ENCODE measurements around the gene DRICH1.
"Not testable (repeated sequence)": the region's sequence is repeated elsewhere in the genome, so short reads cannot be mapped to it uniquely, and the experiment has no call there.

The DRICH1 gene

GRCh38 chr22:23632178-23632577 is at the start of gene DRICH1:
TSS of gene DRICH1 (minus strand) at chr22:23632321. CDS start at chr22:23632023, 298 bp downstream.
- DNase-seq: no peak

- DNase-seq: no peak
Observed at GRCh38 chr22:23681026-23681809, 49.1 kb upstream of the DRICH1 start.

GRCh38 chr22:23678133-23678532 is 46.0 kb upstream of the DRICH1 start:
- DNase-seq: no peak

GRCh38 chr22:23677701-23677995 is 45.5 kb upstream of the DRICH1 start:
- no peak for DNase-seq

- not testable (repeated sequence) for DNase-seq
Observed at GRCh38 chr22:23676841-23677700, 45.0 kb upstream of the DRICH1 start.

GRCh38 chr22:23675502-23676415 is 43.6 kb upstream of the DRICH1 start:
- DNase-seq: no peak

- DNase-seq: not testable (repeated sequence)
Observed at GRCh38 chr22:23674886-23675501, 42.9 kb upstream of the DRICH1 start.

GRCh38 chr22:23673826-23674690 is 41.9 kb upstream of the DRICH1 start:
- no peak for DNase-seq

GRCh38 chr22:23673050-23673620 is 41.0 kb upstream of the DRICH1 start:
- DNase-seq: no peak

GRCh38 chr22:23672307-23673049 is 40.4 kb upstream of the DRICH1 start:
- not testable (repeated sequence) for DNase-seq

- DNase-seq: not testable (repeated sequence)
Observed at GRCh38 chr22:23671387-23671786, 39.3 kb upstream of the DRICH1 start.

- no peak for DNase-seq
Observed at GRCh38 chr22:23670378-23671295, 38.5 kb upstream of the DRICH1 start.

GRCh38 chr22:23660381-23660780 is 28.3 kb upstream of the DRICH1 start:
- DNase-seq: not testable (repeated sequence)

- DNase-seq: no peak
Observed at GRCh38 chr22:23657727-23658126, 25.6 kb upstream of the DRICH1 start.

- DNase-seq: no peak
Observed at GRCh38 chr22:23655891-23656475, 23.9 kb upstream of the DRICH1 start.

GRCh38 chr22:23652711-23653110 is 20.6 kb upstream of the DRICH1 start:
- no peak for DNase-seq

- DNase-seq: no peak
Observed at GRCh38 chr22:23652286-23652685, 20.2 kb upstream of the DRICH1 start.

- no peak for DNase-seq
Observed at GRCh38 chr22:23651676-23652075, 19.6 kb upstream of the DRICH1 start.

- no peak for DNase-seq
Observed at GRCh38 chr22:23649071-23649501, 17.0 kb upstream of the DRICH1 start.
